A549 (cell line): ENCODE results near the gene LVRN. TPM values are rescaled to one million over a fixed set of nuclear protein-coding genes. Genes with fewer than 3 reads are reported as not detected.

ENCODE experiments used
- ATAC-seq, 2 experiments: fragments of 200-7000 bp in 1 of 2; fragments of >200 bp in 1 of 2; cut with Nextera tagmentation in 1 of 2; cut with Tn5 transposase in 1 of 2; 3 replicates each; pipeline versions ENCODE4 v1.8.0 to v1.9.1; 2018 to 2020; ENCODE audit warnings: mild to moderate bottlenecking in 1 of 2, moderate library complexity in 1 of 2
- CTCF ChIA-PET: fragments of 300-600 bp; sonication (Branson Sonifier 250); formaldehyde crosslinking; extraction: SDS; loops from one replicate; lab custom pipeline; 2021; ENCODE audit warnings: antibody characterized with exemption, inconsistent platforms; lab: Yijun Ruan, JAX
- POLR2A ChIA-PET: fragments of 350-600 bp; formaldehyde crosslinking; extraction: SDS; loops from one replicate; lab custom pipeline; 2021; ENCODE audit warnings: antibody characterized with exemption, inconsistent platforms; lab: Yijun Ruan, JAX
- DNase-seq, 2 experiments: peaks; one replicate each; pipeline versions ENCODE4 v3.0.0 to v3.0.0-alpha.2; 2011 to 2016; ENCODE audit warnings: low read depth in 1 of 2, low spot score in 1 of 2
- FAIRE-seq: peaks from 2 replicates; lab custom pipeline; 2011; peaks lifted over from hg19 to GRCh38; lab: Jason Lieb, UNC
- H3K27ac ChIP-seq, 2 experiments: fragments of >200 bp; sonication (Bioruptor Twin); formaldehyde crosslinking; 3 replicates each; pipeline ENCODE4 v1.5.1; 2016 to 2017
- H3K4me1 ChIP-seq: fragments of >200 bp; sonication (Bioruptor Twin); formaldehyde crosslinking; 3 replicates; pipeline ENCODE4 v1.6.1; 2016
- H3K4me2 ChIP-seq: fragments of >200 bp; sonication (Bioruptor Twin); formaldehyde crosslinking; 3 replicates; pipeline ENCODE4 v1.6.1; 2016
- H3K4me3 ChIP-seq: fragments of >200 bp; sonication (Bioruptor Twin); formaldehyde crosslinking; 3 replicates; pipeline ENCODE4 v1.5.1; 2016
- H3K9me3 ChIP-seq: fragments of >200 bp; sonication (Bioruptor Twin); formaldehyde crosslinking; 3 replicates; pipeline ENCODE4 v1.6.1; 2016
- BHLHE40 ChIP-seq: IDR thresholded peaks from 2 replicates; pipeline ENCODE4 v1.6.1; 2012; ENCODE audit warnings: low read depth, low read length, inconsistent platforms
- CHD2 ChIP-seq: fragments of 150-350 bp; IDR thresholded peaks from 2 replicates; pipeline ENCODE4 v1.6.1; 2014; ENCODE audit warnings: low read length; ENCODE audit not compliant: partially characterized antibody
- E2F6 ChIP-seq: IDR thresholded peaks from 2 replicates; pipeline ENCODE4 v1.6.1; 2012; ENCODE audit warnings: low read depth, borderline replicate concordance
- EHF ChIP-seq: fragments of 250-450 bp; sonication (Bioruptor Pico); IDR thresholded peaks from 2 replicates; pipeline ENCODE4 v1.5.0; 2020; ENCODE audit warnings: mild to moderate bottlenecking
- FOSL2 ChIP-seq, 2 experiments: fragments of 450-650 bp in 1 of 2; fragments of >200 bp in 1 of 2; sonication (Bioruptor Twin) in 1 of 2; formaldehyde crosslinking; IDR thresholded peaks; 2 replicates each; pipeline versions ENCODE4 v1.5.0 to v1.6.1; 2016 to 2020; ENCODE audit warnings: mild to moderate bottlenecking in 1 of 2, moderate library complexity in 1 of 2
- MAZ ChIP-seq: fragments of 150-350 bp; IDR thresholded peaks from 2 replicates; pipeline ENCODE4 v1.6.1; 2014; ENCODE audit warnings: antibody characterized with exemption, low read depth, low read length, borderline replicate concordance
- MYC ChIP-seq: IDR thresholded peaks from 2 replicates; pipeline ENCODE4 v1.6.1; 2012; ENCODE audit warnings: mild to moderate bottlenecking, inconsistent platforms, low read length, improper control_type of control experiment, borderline replicate concordance
- POLR2A ChIP-seq: IDR thresholded peaks from 2 replicates; pipeline ENCODE4 v1.6.1; 2012; ENCODE audit warnings: mild to moderate bottlenecking, low read length
- POLR2AphosphoS2 ChIP-seq: conservative IDR thresholded peaks from 2 replicates; pipeline ENCODE4 v1.6.1; 2012; ENCODE audit warnings: low read length, improper control_type of control experiment, inconsistent platforms
- RCOR1 ChIP-seq: fragments of 150-350 bp; IDR thresholded peaks from 2 replicates; pipeline ENCODE4 v1.6.1; 2014; ENCODE audit warnings: antibody characterized with exemption, low read length, low read depth
- REST ChIP-seq: fragments of 200-600 bp; sonication (generic); IDR thresholded peaks from 2 replicates; pipeline ENCODE4 v1.6.1; 2016; ENCODE audit warnings: antibody characterized with exemption, mild to moderate bottlenecking, moderate library complexity
- RNF2 ChIP-seq: fragments of 200-600 bp; sonication (generic); IDR thresholded peaks from 2 replicates; pipeline ENCODE4 v1.6.1; 2016; ENCODE audit warnings: low read depth, mild to moderate bottlenecking, antibody characterized with exemption, moderate library complexity, borderline replicate concordance
- SMC3 ChIP-seq: fragments of >200 bp; sonication (Bioruptor Twin); formaldehyde crosslinking; IDR thresholded peaks from 3 replicates; pipeline ENCODE4 v1.6.1; 2018; ENCODE audit warnings: inconsistent platforms
- TFCP2L1 ChIP-seq: fragments of 250-450 bp; sonication (Bioruptor Pico); IDR thresholded peaks from 2 replicates; pipeline ENCODE4 v1.5.0; 2021; ENCODE audit warnings: mild to moderate bottlenecking
- ZSCAN20 ChIP-seq: fragments of 250-450 bp; sonication (Bioruptor Pico); IDR thresholded peaks from 2 replicates; pipeline ENCODE4 v1.8.0; 2022; ENCODE audit warnings: mild to moderate bottlenecking, moderate library complexity
- WGBS: methylation state at CpG from one replicate; pipeline ENCODE4 v1.1.6; 2017; ENCODE audit errors: missing lambda C conversion rate; 5-methylcytosine and 5-hydroxymethylcytosine counted together
- polyA plus RNA-seq, 4 experiments: library from polyadenylated mRNA; depleted of rRNA in 3 of 4; stranded (reverse); fragments of >200 nt; fragmentation: RNase III in 1 of 4; extraction: RNeasy Plus Mini Kit Qiagen cat#74134 plus additional on column Dnase treatment in 1 of 4; gene quantifications; 2 replicates in 3 of 4; 3 replicates in 1 of 4; pipeline ENCODE4 v1.2.3, GENCODE V29; 2011 to 2017
- TF ChIP-seq, protein P1 (sequence below): IDR thresholded peaks from 2 replicates; pipeline ENCODE4 v1.6.1; 2012
- TF ChIP-seq, protein P2 (sequence below): IDR thresholded peaks from 2 replicates; pipeline ENCODE4 v1.6.1; 2012

LVRN gene
- polyA plus RNA-seq, 2 of the 4 experiments (the other 2 are of a cell fraction), result 0.06 to 0.16 TPM

DNA sequence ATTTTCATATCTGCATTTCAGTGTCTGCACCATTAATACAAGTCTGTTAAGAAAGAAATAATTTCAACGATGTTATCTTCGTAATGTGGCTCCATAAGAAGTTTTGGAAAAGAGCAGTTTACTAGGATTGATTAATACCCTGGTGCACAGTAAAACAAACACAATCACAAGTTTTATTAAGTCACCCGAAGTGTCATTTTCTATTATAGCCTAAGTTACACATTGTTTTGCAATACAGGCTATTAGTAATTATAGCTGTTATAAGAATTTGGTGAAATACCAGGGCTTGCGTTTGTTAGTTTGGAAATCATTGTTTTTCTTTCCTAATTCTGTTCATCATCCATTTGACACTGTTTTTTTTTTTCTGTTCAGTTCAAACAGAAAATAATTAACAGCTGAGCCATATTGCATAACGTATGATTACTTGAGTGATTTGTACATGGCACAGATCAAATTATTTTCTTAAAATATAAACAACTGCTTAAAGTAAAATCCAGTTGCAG lies 30.6 kb downstream of the LVRN start:
- Histone ChIP-seq H3K9me3 (no peaks in the 10 kb centered on the region), H3K4me3 (no peak overlapping the region), H3K4me1 (no peaks in the 10 kb centered on the region), H3K27ac (no peak overlapping the region), H3K4me2 (no peak overlapping the region)
- DNase-seq, result no peak
- no peak for ATAC-seq
- TF ChIP-seq REST (no peak), FOSL2 (IDR thresholded peaks at IDR 0.05) (no peak), FOSL2 (CRISPR knock-in tag; IDR thresholded peaks at IDR 0.05) (no peak), SMC3 (no peak)
- TF ChIP-seq, protein P1, sequence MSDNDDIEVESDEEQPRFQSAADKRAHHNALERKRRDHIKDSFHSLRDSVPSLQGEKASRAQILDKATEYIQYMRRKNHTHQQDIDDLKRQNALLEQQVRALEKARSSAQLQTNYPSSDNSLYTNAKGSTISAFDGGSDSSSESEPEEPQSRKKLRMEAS, result no peak
- ChIA-PET CTCF (no interaction called here), POLR2A (interaction anchor here (0.6 kb wide), 1 partner anchor 24 kb away, joined by 3 read pairs; no protein-coding TSS in a partner anchor)
- FAIRE-seq, result no peak
- 40% methylated on average over 5 of the region's 5 CpGs for WGBS

GRCh38 chr5:115995351-115995750 lies 33.1 kb downstream of the LVRN start:
- DNase-seq (no peak), FAIRE-seq (no peak), ATAC-seq (no peak)
- Histone ChIP-seq H3K27ac (no peak overlapping the region), H3K4me3 (no peak overlapping the region), H3K9me3 (no peaks in the 10 kb centered on the region), H3K4me1 (no peaks in the 10 kb centered on the region), H3K4me2 (no peak overlapping the region)
- TF ChIP-seq POLR2AphosphoS2, result no peak
- TF ChIP-seq EHF (CRISPR knock-in tag), result no peak
- no peak for TF ChIP-seq ZSCAN20 (CRISPR knock-in tag)
- no peak for TF ChIP-seq POLR2A
- no peak for TF ChIP-seq TFCP2L1
- no peak for TF ChIP-seq MAZ
- no peak for TF ChIP-seq MYC
- TF ChIP-seq, protein P1, result no peak
- TF ChIP-seq RCOR1, result no peak
- TF ChIP-seq CHD2, result no peak
- no peak for TF ChIP-seq RNF2
- no peak for TF ChIP-seq E2F6
- no peak for TF ChIP-seq BHLHE40
- TF ChIP-seq, protein P2, sequence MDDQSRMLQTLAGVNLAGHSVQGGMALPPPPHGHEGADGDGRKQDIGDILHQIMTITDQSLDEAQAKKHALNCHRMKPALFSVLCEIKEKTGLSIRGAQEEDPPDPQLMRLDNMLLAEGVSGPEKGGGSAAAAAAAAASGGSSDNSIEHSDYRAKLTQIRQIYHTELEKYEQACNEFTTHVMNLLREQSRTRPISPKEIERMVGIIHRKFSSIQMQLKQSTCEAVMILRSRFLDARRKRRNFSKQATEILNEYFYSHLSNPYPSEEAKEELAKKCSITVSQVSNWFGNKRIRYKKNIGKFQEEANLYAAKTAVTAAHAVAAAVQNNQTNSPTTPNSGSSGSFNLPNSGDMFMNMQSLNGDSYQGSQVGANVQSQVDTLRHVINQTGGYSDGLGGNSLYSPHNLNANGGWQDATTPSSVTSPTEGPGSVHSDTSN, result no peak
- CTCF ChIA-PET, result no interaction called here
- WGBS, result 68% methylated on average over 6 of the region's 6 CpGs
- POLR2A ChIA-PET, result no interaction called here
